Measurements from ENCODE around the gene DNAJC3.

GRCh38 chr13:95652244-95652764 lies 24.6 kb upstream of the DNAJC3 start:
- TF ChIP-seq, protein P1, sequence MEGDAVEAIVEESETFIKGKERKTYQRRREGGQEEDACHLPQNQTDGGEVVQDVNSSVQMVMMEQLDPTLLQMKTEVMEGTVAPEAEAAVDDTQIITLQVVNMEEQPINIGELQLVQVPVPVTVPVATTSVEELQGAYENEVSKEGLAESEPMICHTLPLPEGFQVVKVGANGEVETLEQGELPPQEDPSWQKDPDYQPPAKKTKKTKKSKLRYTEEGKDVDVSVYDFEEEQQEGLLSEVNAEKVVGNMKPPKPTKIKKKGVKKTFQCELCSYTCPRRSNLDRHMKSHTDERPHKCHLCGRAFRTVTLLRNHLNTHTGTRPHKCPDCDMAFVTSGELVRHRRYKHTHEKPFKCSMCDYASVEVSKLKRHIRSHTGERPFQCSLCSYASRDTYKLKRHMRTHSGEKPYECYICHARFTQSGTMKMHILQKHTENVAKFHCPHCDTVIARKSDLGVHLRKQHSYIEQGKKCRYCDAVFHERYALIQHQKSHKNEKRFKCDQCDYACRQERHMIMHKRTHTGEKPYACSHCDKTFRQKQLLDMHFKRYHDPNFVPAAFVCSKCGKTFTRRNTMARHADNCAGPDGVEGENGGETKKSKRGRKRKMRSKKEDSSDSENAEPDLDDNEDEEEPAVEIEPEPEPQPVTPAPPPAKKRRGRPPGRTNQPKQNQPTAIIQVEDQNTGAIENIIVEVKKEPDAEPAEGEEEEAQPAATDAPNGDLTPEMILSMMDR (IDR thresholded peaks at IDR 0.05): no peak
- TF ChIP-seq POLR2A (IDR thresholded peaks at IDR 0.05): no peak
